ENCODE results near the gene RETSAT. TPM values are rescaled to one million over a fixed set of nuclear protein-coding genes. Genes with fewer than 3 reads are reported as not detected.
"Not testable (repeated sequence)": the region's sequence is repeated elsewhere in the genome, so short reads cannot be mapped to it uniquely, and the experiment has no call there.

Gene RETSAT
- polyA plus RNA-seq, 2 of the 4 experiments (the other 2 are of a cell fraction), result 42.3 to 51.6 TPM

- ATAC-seq (peak in 1 of 2 experiments; percentile 21; a peak in 1 of 6 replicates), DNase-seq (ENCODE audit: low read depth in 1 of 2, low spot score in 1 of 2) (no peak), FAIRE-seq (no peak)
- Histone ChIP-seq H3K27ac (no peak overlapping the region), H3K4me2 (no peak overlapping the region), H3K4me1 (no peaks in the 10 kb centered on the region), H3K4me3 (no peak overlapping the region), H3K9me3 (no peaks in the 10 kb centered on the region)
- WGBS (ENCODE audit: missing lambda C conversion rate), result 85% methylated on average over 11 of the region's 11 CpGs
- ChIA-PET POLR2A (interaction anchor here (0.6 to 3.2 kb wide), 3 partner anchors 9 to 220 kb away, joined by 3 to 24 read pairs (median 3); partner anchors contain the start of genes MAT2A and TGOLN2), CTCF (interaction anchor here (1.4 to 7.1 kb wide), 4 partner anchors 19 to 252 kb away, joined by 3 to 48 read pairs (median 6); no protein-coding TSS in a partner anchor)
- TF ChIP-seq POLR2AphosphoS2 (conservative IDR thresholded peaks at IDR 0.05; ENCODE audit: low read length), result no peak
- TF ChIP-seq RNF2 (IDR thresholded peaks at IDR 0.05; ENCODE audit: borderline replicate concordance, low read depth), result no peak
- no peak for TF ChIP-seq FOSB (CRISPR knock-in tag; IDR thresholded peaks at IDR 0.05)
- no peak for TF ChIP-seq HOXB13 (CRISPR knock-in tag; IDR thresholded peaks at IDR 0.05; ENCODE audit: low read depth)
- TF ChIP-seq NR3C1 (IDR thresholded peaks at IDR 0.05), result no peak
- no peak for TF ChIP-seq HES2 (IDR thresholded peaks at IDR 0.05)
Measured at GRCh38 chr2:85318222-85319074, 35.9 kb downstream of the RETSAT start.

- H3K4me2 ChIP-seq; POLR2A ChIA-PET; H3K27ac ChIP-seq; H3K4me1 ChIP-seq; H3K4me3 ChIP-seq; H3K9me3 ChIP-seq; DNase-seq (ENCODE audit: low read depth in 1 of 2, low spot score in 1 of 2); FAIRE-seq: not testable (repeated sequence)
- ATAC-seq, result peak; percentile 6 to 14; a peak in 1 of 6 replicates
- CTCF ChIA-PET, result interaction anchor here (4.4 kb wide), 1 partner anchor 16 kb away, joined by 39 read pairs; no protein-coding TSS in a partner anchor
- 66% methylated on average over 5 of the region's 5 CpGs for WGBS (ENCODE audit: missing lambda C conversion rate)
Measured at GRCh38 chr2:85315921-85316320, 38.4 kb downstream of the RETSAT start.

GRCh38 chr2:85314884-85315242, 39.5 kb downstream of the RETSAT start:
- 96% methylated on average over 10 of the region's 10 CpGs for WGBS (ENCODE audit: missing lambda C conversion rate)
- DNase-seq (ENCODE audit: low read depth in 1 of 2, low spot score in 1 of 2) (no peak), ATAC-seq (peak in 1 of 2 experiments; percentile 10; a peak in 3 of 6 replicates), FAIRE-seq (no peak)
- H3K4me1 ChIP-seq, result no peaks in the 10 kb centered on the region; the same call in 2 of the 3 replicates
- ChIA-PET POLR2A (no interaction called here), CTCF (interaction anchor here (0.9 to 4.4 kb wide), 5 partner anchors 14 to 298 kb away, joined by 3 to 39 read pairs (median 5); no protein-coding TSS in a partner anchor)
- H3K9me3 ChIP-seq, result no peaks in the 10 kb centered on the region
- no peak for TF ChIP-seq RAD21 (conservative IDR thresholded peaks at IDR 0.05 in 1 of 2, IDR thresholded peaks at IDR 0.05 in 1 of 2)
- no peak for TF ChIP-seq E2F6 (IDR thresholded peaks at IDR 0.05; ENCODE audit: borderline replicate concordance, low read depth)
- TF ChIP-seq PHF8 (IDR thresholded peaks at IDR 0.05; ENCODE audit: borderline replicate concordance, low read depth), result no peak
- no peak for TF ChIP-seq HEYL (CRISPR knock-in tag; IDR thresholded peaks at IDR 0.05)
- TF ChIP-seq MAX (IDR thresholded peaks at IDR 0.05), result no peak
- TF ChIP-seq NR3C1 (IDR thresholded peaks at IDR 0.05), result no peak
- TF ChIP-seq CEBPB (IDR thresholded peaks at IDR 0.05), result no peak
- TF ChIP-seq BHLHE40 (IDR thresholded peaks at IDR 0.05; ENCODE audit: low read depth, low read length), result no peak
- TF ChIP-seq NFE2L2 (conservative IDR thresholded peaks at IDR 0.05; ENCODE audit: low read length), result no peak
- TF ChIP-seq FOSL2 (IDR thresholded peaks at IDR 0.05), result no peak
- no peak for TF ChIP-seq FOSL2 (CRISPR knock-in tag; IDR thresholded peaks at IDR 0.05)
- no peak for TF ChIP-seq RFX5 (IDR thresholded peaks at IDR 0.05)
- no peak for TF ChIP-seq ELK1 (IDR thresholded peaks at IDR 0.05; ENCODE audit: low read depth, low read length)
- no peak for TF ChIP-seq MYC (IDR thresholded peaks at IDR 0.05; ENCODE audit: borderline replicate concordance, low read length)
- TF ChIP-seq EP300 (IDR thresholded peaks at IDR 0.05), result no peak
- TF ChIP-seq EHF (CRISPR knock-in tag; IDR thresholded peaks at IDR 0.05), result no peak
- TF ChIP-seq MAZ (IDR thresholded peaks at IDR 0.05; ENCODE audit: borderline replicate concordance, low read depth, low read length), result no peak
- H3K4me3 ChIP-seq, result no peak overlapping the region
- H3K4me2 ChIP-seq, result no peak overlapping the region
- no peak overlapping the region for H3K27ac ChIP-seq

Measured in A549 (cell line).